GM12892 (cell line): ENCODE results near the gene ADPRS.

Experiments used
- POLR2AphosphoS5 ChIP-seq: IDR thresholded peaks from 2 replicates; pipeline ENCODE4 v1.6.1; 2011; ENCODE audit warnings: low read depth, low read length, control low read depth
- TAF1 ChIP-seq: IDR thresholded peaks from 2 replicates; pipeline ENCODE4 v1.6.1; 2011; ENCODE audit warnings: low read depth, mild to moderate bottlenecking, control low read depth, low read length, borderline replicate concordance

- TF ChIP-seq TAF1 (no peak), POLR2AphosphoS5 (no peak)
Measured at GRCh38 chr1:36119456-36119855, 30.8 kb downstream of the ADPRS start.
